KOPT-K1 (cell line): ENCODE measurements around the gene RNF223.
"Not testable (repeated sequence)": the region's sequence is repeated elsewhere in the genome, so short reads cannot be mapped to it uniquely, and the experiment has no call there.

Source experiments
- H3K27ac ChIP-seq: fragments of 200-600 bp; sonication (generic); 2 replicates; pipeline ENCODE4 v1.5.1; 2016; ENCODE audit warnings: antibody characterized with exemption, mild to moderate bottlenecking, low read depth, low read length; ENCODE audit not compliant: poor library complexity, severe bottlenecking
- H3K36me3 ChIP-seq: fragments of 200-600 bp; sonication (generic); 2 replicates; pipeline ENCODE4 v1.5.1; 2017; ENCODE audit warnings: antibody characterized with exemption, mild to moderate bottlenecking, low read length, moderate library complexity; ENCODE audit not compliant: insufficient read depth
- H3K9me3 ChIP-seq: fragments of 200-600 bp; sonication (generic); 2 replicates; pipeline ENCODE4 v1.5.1; 2017; ENCODE audit warnings: antibody characterized with exemption, low read length, mild to moderate bottlenecking; ENCODE audit not compliant: insufficient read depth, poor library complexity, severe bottlenecking

Gene RNF223

GRCh38 chr1:1031659-1032235 is 42.4 kb downstream of the RNF223 start:
- Histone ChIP-seq H3K36me3 (no peaks in the 10 kb centered on the region), H3K27ac (no peak overlapping the region), H3K9me3 (no peaks in the 10 kb centered on the region)

GRCh38 chr1:1030867-1031658 is 43.0 kb downstream of the RNF223 start:
- H3K27ac ChIP-seq, H3K36me3 ChIP-seq, H3K9me3 ChIP-seq: not testable (repeated sequence)

GRCh38 chr1:1027791-1028190 is 46.3 kb downstream of the RNF223 start:
- no peaks in the 10 kb centered on the region for H3K9me3 ChIP-seq
- H3K36me3 ChIP-seq: no peaks in the 10 kb centered on the region

GRCh38 chr1:1026599-1027413 is 47.3 kb downstream of the RNF223 start:
- Histone ChIP-seq H3K9me3 (no peaks in the 10 kb centered on the region), H3K36me3 (no peaks in the 10 kb centered on the region), H3K27ac (no peak overlapping the region)

More at GRCh38 chr1:1027791-1028190, 46.3 kb downstream of the RNF223 start:
- no peak overlapping the region for H3K27ac ChIP-seq

- Histone ChIP-seq H3K9me3 (no peaks in the 10 kb centered on the region), H3K36me3 (no peaks in the 10 kb centered on the region), H3K27ac (no peak overlapping the region)
Measured at GRCh38 chr1:1025730-1026129, 48.4 kb downstream of the RNF223 start.

- H3K9me3 ChIP-seq: no peaks in the 10 kb centered on the region
- H3K36me3 ChIP-seq: no peaks in the 10 kb centered on the region
- H3K27ac ChIP-seq: no peak overlapping the region
Measured at GRCh38 chr1:1024771-1025699, 49.1 kb downstream of the RNF223 start.

- no peaks in the 10 kb centered on the region for H3K36me3 ChIP-seq
- no peaks in the 10 kb centered on the region for H3K9me3 ChIP-seq
- no peak overlapping the region for H3K27ac ChIP-seq
Measured at GRCh38 chr1:1024149-1024770, 49.8 kb downstream of the RNF223 start.

GRCh38 chr1:1023700-1024099 is 50.4 kb downstream of the RNF223 start:
- Histone ChIP-seq H3K27ac (no peak overlapping the region), H3K36me3 (no peaks in the 10 kb centered on the region)

GRCh38 chr1:1022302-1023009 is 51.6 kb downstream of the RNF223 start:
- H3K27ac ChIP-seq: no peak overlapping the region
- no peaks in the 10 kb centered on the region for H3K36me3 ChIP-seq

More at GRCh38 chr1:1023700-1024099, 50.4 kb downstream of the RNF223 start:
- H3K9me3 ChIP-seq: no peaks in the 10 kb centered on the region

GRCh38 chr1:1021920-1022259 is 52.2 kb downstream of the RNF223 start:
- Histone ChIP-seq H3K9me3 (no peaks in the 10 kb centered on the region), H3K27ac (no peak overlapping the region), H3K36me3 (no peaks in the 10 kb centered on the region)

More at GRCh38 chr1:1022302-1023009, 51.6 kb downstream of the RNF223 start:
- no peaks in the 10 kb centered on the region for H3K9me3 ChIP-seq

- Histone ChIP-seq H3K27ac (no peak overlapping the region), H3K9me3 (no peaks in the 10 kb centered on the region), H3K36me3 (no peaks in the 10 kb centered on the region)
Measured at GRCh38 chr1:1021010-1021919, 52.8 kb downstream of the RNF223 start.
